Esophagus squamous epithelium (tissue), 5 donors: ENCODE measurements around the gene SLC18B1. TPM values are rescaled to one million over a fixed set of nuclear protein-coding genes. Genes with fewer than 3 reads are reported as not detected.

Source experiments
- DNase-seq: peaks from one replicate; lab custom pipeline; 2025; lab: John Stamatoyannopoulos, UW
- H3K27ac ChIP-seq, 4 donors: fragments of 200-600 bp; sonication (generic); one replicate each; pipeline ENCODE4 v1.5.1; 2016 to 2019; ENCODE audit warnings: mild to moderate bottlenecking in 1 of 4
- H3K27me3 ChIP-seq, 4 donors: fragments of 200-600 bp; sonication (generic); 1 replicate in 3 of 4; 2 replicates in 1 of 4; pipeline versions ENCODE4 v1.5.1 to v1.6.0; 2017 to 2021; ENCODE audit warnings: antibody characterized with exemption in 1 of 4
- H3K36me3 ChIP-seq, 3 donors: fragments of 200-600 bp; sonication (generic); one replicate each; pipeline ENCODE4 v1.5.1; 2016 to 2019
- H3K4me1 ChIP-seq, 3 donors: fragments of 200-600 bp; sonication (generic); one replicate each; pipeline ENCODE4 v1.5.1; 2017 to 2019
- H3K4me3 ChIP-seq, 4 donors: fragments of 200-600 bp; sonication (generic); 1 replicate in 3 of 4; 2 replicates in 1 of 4; pipeline ENCODE4 v1.5.1; 2016 to 2019; ENCODE audit warnings: mild to moderate bottlenecking in 2 of 4, moderate library complexity in 1 of 4
- H3K9me3 ChIP-seq, 3 donors: fragments of 200-600 bp; sonication (generic); one replicate each; pipeline ENCODE4 v1.5.1; 2016 to 2019
- POLR2A ChIP-seq, 4 donors: fragments of 450-650 bp; IDR thresholded peaks; one replicate each; pipeline ENCODE4 v1.6.1; 2017; ENCODE audit warnings: antibody characterized with exemption in 4 of 4, mild to moderate bottlenecking in 4 of 4, moderate library complexity in 3 of 4
- WGBS, 2 donors: methylation state at CpG; one replicate each; pipeline ENCODE4 v1.1.5; 2018; 5-methylcytosine and 5-hydroxymethylcytosine counted together
- intact Hi-C: fragments of 100-400 bp; cut with DNase I; formaldehyde crosslinking; loops from one replicate; pipeline ENCODE4 v1.15.0; 2022
- total RNA-seq, 4 donors: library from RNA; depleted of rRNA; stranded (reverse); fragments of >200 nt; gene quantifications; one replicate each; pipeline ENCODE4 v1.1.0, GENCODE V29; 2016
- TF ChIP-seq, protein P1 (sequence below), 6 experiments: fragments of 450-650 bp in 4 of 6; fragments of 200-600 bp in 2 of 6; sonication (generic) in 2 of 6; IDR thresholded peaks; one replicate each; pipeline ENCODE4 v1.5.1; 2016 to 2019; ENCODE audit warnings: antibody characterized with exemption in 6 of 6, mild to moderate bottlenecking in 4 of 6, moderate library complexity in 4 of 6
- donor health status: DM: yes; HTN: yes; CAD: no.

SLC18B1 gene
- total RNA-seq, 4 donors from 2014 or later = 11.2 to 28.7 (median 16.8) TPM

GRCh38 chr6:132817554-132818403 is 19.3 kb upstream of the SLC18B1 start:
- DNase-seq = no peak
- Histone ChIP-seq H3K9me3 (no peaks in the 10 kb centered on the region), H3K4me3 (no peak overlapping the region), H3K27ac (no peak overlapping the region), H3K36me3 (peaks cover 17 to 44% (median 28%) of the 10 kb centered on the region in 3 donors), H3K27me3 (no peaks in the 10 kb centered on the region), H3K4me1 (peaks cover 10 to 62% (median 16%) of the 10 kb centered on the region in 3 donors)
- WGBS, 2 donors = 81 to 82% methylated on average over 8 to 9 of the region's 10 CpGs
- intact Hi-C loops = no loop called here
- TF ChIP-seq POLR2A (IDR thresholded peaks at IDR 0.05) = no peak
- TF ChIP-seq, protein P1, sequence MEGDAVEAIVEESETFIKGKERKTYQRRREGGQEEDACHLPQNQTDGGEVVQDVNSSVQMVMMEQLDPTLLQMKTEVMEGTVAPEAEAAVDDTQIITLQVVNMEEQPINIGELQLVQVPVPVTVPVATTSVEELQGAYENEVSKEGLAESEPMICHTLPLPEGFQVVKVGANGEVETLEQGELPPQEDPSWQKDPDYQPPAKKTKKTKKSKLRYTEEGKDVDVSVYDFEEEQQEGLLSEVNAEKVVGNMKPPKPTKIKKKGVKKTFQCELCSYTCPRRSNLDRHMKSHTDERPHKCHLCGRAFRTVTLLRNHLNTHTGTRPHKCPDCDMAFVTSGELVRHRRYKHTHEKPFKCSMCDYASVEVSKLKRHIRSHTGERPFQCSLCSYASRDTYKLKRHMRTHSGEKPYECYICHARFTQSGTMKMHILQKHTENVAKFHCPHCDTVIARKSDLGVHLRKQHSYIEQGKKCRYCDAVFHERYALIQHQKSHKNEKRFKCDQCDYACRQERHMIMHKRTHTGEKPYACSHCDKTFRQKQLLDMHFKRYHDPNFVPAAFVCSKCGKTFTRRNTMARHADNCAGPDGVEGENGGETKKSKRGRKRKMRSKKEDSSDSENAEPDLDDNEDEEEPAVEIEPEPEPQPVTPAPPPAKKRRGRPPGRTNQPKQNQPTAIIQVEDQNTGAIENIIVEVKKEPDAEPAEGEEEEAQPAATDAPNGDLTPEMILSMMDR (IDR thresholded peaks at IDR 0.05) = no peak

DNA sequence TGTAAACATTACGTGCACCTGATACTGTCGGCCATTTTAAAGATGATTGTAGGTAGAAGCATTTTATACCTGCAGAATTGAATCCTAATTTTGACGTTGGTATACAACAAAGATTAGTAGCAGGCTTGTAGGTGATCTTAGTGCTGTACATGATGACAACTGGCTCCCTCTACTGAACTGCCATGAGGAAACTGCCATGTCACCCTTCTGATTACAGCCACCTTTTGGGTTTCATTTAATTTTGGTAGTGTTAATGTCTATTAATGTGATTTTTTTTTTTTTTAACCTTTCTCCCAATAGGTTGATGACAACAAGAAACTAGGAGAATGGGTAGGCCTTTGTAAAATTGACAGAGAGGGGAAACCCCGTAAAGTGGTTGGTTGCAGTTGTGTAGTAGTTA is 18.2 kb upstream of the SLC18B1 start:
- H3K36me3 ChIP-seq = peaks cover 17 to 44% (median 28%) of the 10 kb centered on the region in 3 donors
- TF ChIP-seq, protein P1 (IDR thresholded peaks at IDR 0.05) = no peak
- TF ChIP-seq POLR2A (IDR thresholded peaks at IDR 0.05) = no peak
- no peak for DNase-seq
- intact Hi-C loops = no loop called here
- H3K27me3 ChIP-seq = no peaks in the 10 kb centered on the region
- WGBS, 2 donors = 44 to 49% methylated on average over 4 of the region's 4 CpGs
- no peaks in the 10 kb centered on the region for H3K9me3 ChIP-seq
- H3K27ac ChIP-seq = peak overlapping the region in 1 of 4 donors; percentile 15
- peaks cover 10 to 72% (median 26%) of the 10 kb centered on the region in 3 donors for H3K4me1 ChIP-seq
- peak overlapping the region in 3 of 4 donors; percentile 82 to 93 (median 86) for H3K4me3 ChIP-seq

DNA sequence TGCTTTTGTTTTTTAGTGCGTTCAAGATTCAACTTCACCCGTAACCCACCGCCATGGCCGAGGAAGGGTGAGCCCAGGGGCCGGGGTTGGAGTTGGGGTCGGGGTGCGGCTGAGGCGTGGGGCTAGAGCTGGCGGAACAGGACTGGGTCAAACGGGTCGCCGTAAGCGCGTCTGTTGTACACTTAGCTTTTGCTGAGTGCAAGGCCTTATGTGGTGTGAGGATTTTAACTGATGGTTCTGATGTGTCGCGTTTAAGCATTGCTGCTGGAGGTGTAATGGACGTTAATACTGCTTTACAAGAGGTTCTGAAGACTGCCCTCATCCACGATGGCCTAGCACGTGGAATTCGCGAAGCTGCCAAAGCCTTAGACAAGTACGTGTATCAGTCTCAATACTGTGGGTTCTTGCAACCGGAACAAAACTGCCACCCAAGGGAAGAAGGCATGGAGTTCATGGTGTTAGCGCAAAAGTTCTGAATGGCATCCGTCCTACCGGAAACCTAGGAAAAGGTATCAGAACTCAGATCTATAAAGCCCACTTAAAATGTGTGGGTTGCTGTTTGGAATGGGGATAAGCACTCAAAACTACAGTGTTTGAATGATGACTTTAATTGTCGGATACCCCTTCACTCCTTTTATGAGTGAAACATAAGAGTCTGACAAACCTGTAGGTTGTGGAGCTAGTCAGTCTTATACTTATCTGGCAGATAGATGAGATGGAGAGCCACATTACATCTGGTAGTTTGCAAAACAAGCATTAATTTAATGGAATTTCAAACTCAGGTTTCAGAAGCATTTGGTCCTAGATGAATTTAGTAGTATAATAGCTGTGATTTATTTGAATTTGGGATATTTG is 16.5 kb upstream of the SLC18B1 start:
- peak; percentile 56 for DNase-seq
- peak overlapping the region; percentile 89 to 94 (median 92) for H3K27ac ChIP-seq
- no peaks in the 10 kb centered on the region for H3K9me3 ChIP-seq
- H3K4me1 ChIP-seq = peaks cover 10 to 62% (median 26%) of the 10 kb centered on the region in 3 donors
- peak overlapping the region; percentile 80 to 93 (median 84) for H3K4me3 ChIP-seq
- H3K36me3 ChIP-seq = peaks cover 17 to 43% (median 28%) of the 10 kb centered on the region in 3 donors
- intact Hi-C loops = no loop called here
- no peak for TF ChIP-seq POLR2A (IDR thresholded peaks at IDR 0.05)
- TF ChIP-seq, protein P1 (IDR thresholded peaks at IDR 0.05) = no peak
- H3K27me3 ChIP-seq = no peaks in the 10 kb centered on the region
- 0 to 1% methylated on average over 7 to 25 of the region's 27 CpGs for WGBS, 2 donors

GRCh38 chr6:132813173-132813856 is 14.9 kb upstream of the SLC18B1 start:
- no peaks in the 10 kb centered on the region for H3K27me3 ChIP-seq
- no peak for DNase-seq

More at GRCh38 chr6:132813173-132813856, 14.9 kb upstream of the SLC18B1 start:
- Histone ChIP-seq H3K4me3 (peak overlapping the region; percentile 80 to 93 (median 84)), H3K4me1 (peaks cover 10 to 48% (median 26%) of the 10 kb centered on the region in 3 donors), H3K36me3 (peaks cover 15 to 27% (median 22%) of the 10 kb centered on the region in 3 donors), H3K9me3 (no peaks in the 10 kb centered on the region), H3K27ac (peak overlapping the region; percentile 89 to 94 (median 92))
- WGBS, 2 donors = 0% methylated on average over 26 to 27 of the region's 27 CpGs
- intact Hi-C loops = no loop called here
- TF ChIP-seq, protein P1 (IDR thresholded peaks at IDR 0.05) = peak in 1 of 6 experiments; percentile 7
- no peak for TF ChIP-seq POLR2A (IDR thresholded peaks at IDR 0.05)
